H1 (cell line): ENCODE data around the gene NFAM1. TPM values are rescaled to one million over a fixed set of nuclear protein-coding genes. Genes with fewer than 3 reads are reported as not detected.

ENCODE experiments used
- CTCF ChIA-PET: fragments of 300-600 bp; sonication (Branson Sonifier 250); formaldehyde crosslinking; loops from one replicate; lab custom pipeline; 2021; ENCODE audit not compliant: partially characterized antibody; lab: Charles Lee
- POLR2A ChIA-PET: fragments of 300-600 bp; sonication (Branson Sonifier 250); formaldehyde crosslinking; loops from one replicate; lab custom pipeline; 2021; ENCODE audit warnings: inconsistent platforms; ENCODE audit not compliant: partially characterized antibody; lab: Charles Lee
- DNase-seq, 2 experiments: peaks; one replicate each; pipeline versions ENCODE4 v3.0.0 to v3.0.0-alpha.2; 2010 to 2022; ENCODE audit warnings: low spot score in 2 of 2, low read depth in 1 of 2, mixed read lengths in 1 of 2
- FAIRE-seq: peaks from 2 replicates; lab custom pipeline; 2011; peaks lifted over from hg19 to GRCh38; lab: Jason Lieb, UNC
- H2AFZ ChIP-seq: 2 replicates; pipeline ENCODE4 v1.8.1; 2012; ENCODE audit warnings: low read length, inconsistent platforms
- H2AK5ac ChIP-seq: 2 replicates; pipeline ENCODE4 v1.6.1; 2013; ENCODE audit warnings: low read depth, low read length
- H2BK120ac ChIP-seq: replicated peaks from 2 replicates; pipeline ENCODE3; 2013; ENCODE audit warnings: low read depth, low read length, inconsistent platforms
- H2BK12ac ChIP-seq: 2 replicates; pipeline ENCODE4 v1.6.1; 2013; ENCODE audit warnings: low read depth, low read length
- H2BK15ac ChIP-seq: 2 replicates; pipeline ENCODE4 v1.6.1; 2013; ENCODE audit warnings: low read length
- H2BK20ac ChIP-seq: 2 replicates; pipeline ENCODE4 v1.6.1; 2013; ENCODE audit warnings: low read length
- H2BK5ac ChIP-seq: 2 replicates; pipeline ENCODE4 v1.6.1; 2013; ENCODE audit warnings: low read depth, low read length
- H3K14ac ChIP-seq: 2 replicates; pipeline ENCODE4 v1.6.1; 2013; ENCODE audit warnings: inconsistent platforms; ENCODE audit not compliant: insufficient read length
- H3K18ac ChIP-seq: 2 replicates; pipeline ENCODE4 v1.6.1; 2013; ENCODE audit warnings: low read length; ENCODE audit errors: extremely low read depth
- H3K23ac ChIP-seq: 2 replicates; pipeline ENCODE4 v1.6.1; 2013; ENCODE audit warnings: inconsistent platforms; ENCODE audit not compliant: insufficient read length
- H3K23me2 ChIP-seq: 2 replicates; pipeline ENCODE4 v1.6.1; 2013; ENCODE audit warnings: low read depth, low read length
- H3K27ac ChIP-seq: 2 replicates; pipeline ENCODE4 v1.6.1; 2011; ENCODE audit warnings: low read depth, low read length, inconsistent platforms
- H3K27me3 ChIP-seq, 4 experiments: replicated peaks in 1 of 4; 1 replicate in 1 of 4; 2 replicates in 3 of 4; pipeline versions ENCODE4 v1.6.1 to v1.8.1; 2011 to 2013; ENCODE audit warnings: low read length in 3 of 4, mild to moderate bottlenecking in 3 of 4, inconsistent platforms in 2 of 4, mixed read lengths in 2 of 4, moderate library complexity in 1 of 4; ENCODE audit not compliant: control insufficient read depth in 3 of 4, insufficient read depth in 3 of 4; ENCODE audit errors: extremely low read depth in 1 of 4
- H3K36me3 ChIP-seq, 4 experiments: 2 replicates each; pipeline versions ENCODE4 v1.6.1 to v1.8.1; 2011 to 2013; ENCODE audit warnings: mild to moderate bottlenecking in 4 of 4, low read length in 3 of 4, moderate library complexity in 2 of 4, control low read depth in 1 of 4, inconsistent platforms in 1 of 4; ENCODE audit not compliant: insufficient read depth in 4 of 4, control insufficient read depth in 2 of 4
- H3K4ac ChIP-seq: replicated peaks from 2 replicates; pipeline ENCODE3; 2013; ENCODE audit warnings: low read length, low read depth, mixed read lengths, inconsistent platforms; ENCODE audit not compliant: insufficient read length
- H3K4me1 ChIP-seq, 4 experiments: replicated peaks in 1 of 4; 1 replicate in 1 of 4; 2 replicates in 3 of 4; pipeline versions ENCODE4 v1.6.1 to v1.8.1; 2011 to 2013; ENCODE audit warnings: low read length in 3 of 4, inconsistent platforms in 2 of 4, mixed read lengths in 1 of 4; ENCODE audit not compliant: insufficient read depth in 4 of 4, control insufficient read depth in 3 of 4
- H3K4me2 ChIP-seq, 2 experiments: 2 replicates each; pipeline versions ENCODE4 v1.6.1 to v1.8.1; 2011 to 2013; ENCODE audit warnings: low read depth in 2 of 2, low read length in 2 of 2, control low read depth in 1 of 2, inconsistent platforms in 1 of 2, mild to moderate bottlenecking in 1 of 2; ENCODE audit not compliant: insufficient read depth in 1 of 2
- H3K4me3 ChIP-seq, 4 experiments: fragments of 200-600, 300-600 bp in 1 of 4; sonication (generic), shearing (Covaris generic), sonication (Bioruptor Twin) in 1 of 4; 2 replicates each; pipeline versions ENCODE4 v1.5.1 to v1.8.1; 2011 to 2016; ENCODE audit warnings: low read length in 4 of 4, low read depth in 3 of 4, control low read depth in 2 of 4, inconsistent platforms in 2 of 4, mild to moderate bottlenecking in 2 of 4, mixed read lengths in 1 of 4, moderate library complexity in 1 of 4; ENCODE audit not compliant: insufficient read depth in 2 of 4; ENCODE audit errors: extremely low read depth in 1 of 4
- H3K56ac ChIP-seq: replicated peaks from 2 replicates; pipeline ENCODE3; 2013; ENCODE audit warnings: low read depth, mild to moderate bottlenecking, mixed read lengths, low read length, inconsistent platforms; ENCODE audit not compliant: insufficient read length
- H3K79me1 ChIP-seq: 2 replicates; pipeline ENCODE4 v1.6.1; 2013; ENCODE audit warnings: low read depth, low read length, control low read depth
- H3K79me2 ChIP-seq, 2 experiments: 2 replicates each; pipeline versions ENCODE4 v1.6.1 to v1.8.1; 2012 to 2013; ENCODE audit warnings: low read length in 2 of 2, mild to moderate bottlenecking in 2 of 2, inconsistent platforms in 1 of 2; ENCODE audit not compliant: insufficient read depth in 2 of 2, control insufficient read depth in 1 of 2
- H3K9ac ChIP-seq, 4 experiments: replicated peaks in 1 of 4; 1 replicate in 1 of 4; 2 replicates in 3 of 4; pipeline versions ENCODE4 v1.6.1 to v1.8.1; 2011 to 2013; ENCODE audit warnings: low read depth in 3 of 4, low read length in 3 of 4, control low read depth in 2 of 4, mild to moderate bottlenecking in 2 of 4, moderate library complexity in 2 of 4, inconsistent platforms in 1 of 4; ENCODE audit errors: extremely low read depth in 1 of 4
- H3K9me3 ChIP-seq, 2 experiments: 2 replicates each; pipeline versions ENCODE4 v1.6.1 to v1.8.1; 2012 to 2013; ENCODE audit warnings: mild to moderate bottlenecking in 2 of 2, moderate library complexity in 2 of 2, control low read depth in 1 of 2, inconsistent platforms in 1 of 2, low read depth in 1 of 2, low read length in 1 of 2, mixed read lengths in 1 of 2; ENCODE audit not compliant: insufficient read depth in 2 of 2
- H4K20me1 ChIP-seq, 2 experiments: replicated peaks in 1 of 2; 2 replicates each; pipeline versions ENCODE3 to v1.8.1; 2011 to 2013; ENCODE audit warnings: inconsistent platforms in 2 of 2, low read length in 2 of 2, mild to moderate bottlenecking in 1 of 2; ENCODE audit not compliant: insufficient read depth in 2 of 2, control insufficient read depth in 1 of 2
- H4K5ac ChIP-seq: 2 replicates; pipeline ENCODE4 v1.6.1; 2013; ENCODE audit warnings: low read length, low read depth, mixed read lengths, inconsistent platforms; ENCODE audit not compliant: insufficient read length
- H4K8ac ChIP-seq: 2 replicates; pipeline ENCODE4 v1.8.0; 2013; ENCODE audit warnings: mild to moderate bottlenecking, moderate library complexity, low read length, inconsistent platforms; ENCODE audit not compliant: insufficient read depth; ENCODE audit errors: extremely low read depth
- H4K91ac ChIP-seq: replicated peaks from 2 replicates; pipeline ENCODE3; 2013; ENCODE audit warnings: low read length, mixed read lengths, inconsistent platforms; ENCODE audit not compliant: insufficient read length
- E2F6 ChIP-seq: IDR thresholded peaks from 2 replicates; pipeline ENCODE4 v1.6.1; 2012; ENCODE audit warnings: inconsistent platforms
- EP300 ChIP-seq, 2 experiments: IDR thresholded peaks; 1 replicate in 1 of 2; 2 replicates in 1 of 2; pipeline ENCODE4 v1.6.1; 2011 to 2012; ENCODE audit warnings: low read depth in 2 of 2, low read length in 2 of 2, mild to moderate bottlenecking in 2 of 2, borderline replicate concordance in 1 of 2, inconsistent platforms in 1 of 2, moderate library complexity in 1 of 2
- EZH2 ChIP-seq: fragments of 200-600 bp; sonication (generic); IDR thresholded peaks from 2 replicates; pipeline ENCODE4 v1.7.1; 2012; ENCODE audit warnings: low read depth, mild to moderate bottlenecking, moderate library complexity, low read length, inconsistent platforms; ENCODE audit not compliant: severe bottlenecking
- HDAC6 ChIP-seq: IDR thresholded peaks from one replicate; pipeline ENCODE4 v1.7.1; 2012; ENCODE audit warnings: low read depth, mild to moderate bottlenecking, inconsistent platforms, low read length, moderate library complexity
- JUN ChIP-seq: IDR thresholded peaks from 2 replicates; pipeline ENCODE4 v1.6.1; 2011; ENCODE audit warnings: low read depth, mild to moderate bottlenecking, improper control_type of control experiment, low read length
- KDM1A ChIP-seq: fragments of 200-600, 300-600 bp; sonication (generic); IDR thresholded peaks from 2 replicates; pipeline ENCODE4 v1.7.1; 2016; ENCODE audit warnings: mild to moderate bottlenecking, low read length, borderline replicate concordance
- NRF1 ChIP-seq: IDR thresholded peaks from 2 replicates; pipeline ENCODE4 v1.6.1; 2011; ENCODE audit warnings: mild to moderate bottlenecking, low read depth, low read length, improper control_type of control experiment
- RAD21 ChIP-seq, 2 experiments: IDR thresholded peaks in 1 of 2; conservative IDR thresholded peaks in 1 of 2; 2 replicates each; pipeline ENCODE4 v1.6.1; 2011; ENCODE audit warnings: low read depth in 2 of 2, low read length in 2 of 2, improper control_type of control experiment in 1 of 2, inconsistent platforms in 1 of 2, mild to moderate bottlenecking in 1 of 2, moderate library complexity in 1 of 2
- SAP30 ChIP-seq: fragments of 300-600 bp; sonication (generic); IDR thresholded peaks from 2 replicates; pipeline ENCODE4 v1.7.1; 2012; ENCODE audit warnings: low read length, moderate library complexity, mild to moderate bottlenecking, inconsistent platforms; ENCODE audit not compliant: insufficient read depth, insufficient replicate concordance
- SP4 ChIP-seq: IDR thresholded peaks from 2 replicates; pipeline ENCODE4 v1.6.1; 2012; ENCODE audit warnings: low read length, inconsistent platforms
- WGBS, 2 experiments: shearing (Covaris generic) in 1 of 2; methylation state at CpG; one replicate each; pipeline versions ENCODE4 v1.1.6 to v1.1.7; 2013 to 2015; ENCODE audit warnings: low lambda C conversion rate in 2 of 2, mixed read lengths in 2 of 2, inconsistent platforms in 1 of 2, low coverage in 1 of 2, missing lambda C conversion rate in 1 of 2; ENCODE audit not compliant: insufficient replicate concordance in 2 of 2, insufficient coverage in 1 of 2, insufficient read length in 1 of 2; ENCODE audit errors: extremely low coverage in 1 of 2, missing lambda C conversion rate in 1 of 2; 5-methylcytosine and 5-hydroxymethylcytosine counted together
- polyA plus RNA-seq, 7 experiments: library from polyadenylated mRNA; depleted of rRNA in 3 of 7; stranded (reverse) in 5 of 7; unstranded in 2 of 7; fragments of >200 nt in 5 of 7; fragments of 200-250 nt in 2 of 7; gene quantifications; 1 replicate in 5 of 7; 2 replicates in 1 of 7; 4 replicates in 1 of 7; pipeline versions ENCODE4 v1.2.1 to v1.2.3, GENCODE V29; 2011 to 2013; ENCODE audit warnings: missing spikeins in 2 of 7, mixed read lengths in 2 of 7
- total RNA-seq: library from RNA; stranded (reverse); fragmentation: NEBNext Ultra II Directional; extraction: Animal tissue kit (Norgen Biotek cat#: 25700); gene quantifications from 2 replicates; pipeline ENCODE4 v1.2.1, GENCODE V29; 2021

The NFAM1 gene
- total and polyA plus RNA-seq, 2 of the 8 experiments (the other 6 are each of a cell fraction or from before 2014, with no cell fraction given) = 0.62 to 0.73 TPM

DNA sequence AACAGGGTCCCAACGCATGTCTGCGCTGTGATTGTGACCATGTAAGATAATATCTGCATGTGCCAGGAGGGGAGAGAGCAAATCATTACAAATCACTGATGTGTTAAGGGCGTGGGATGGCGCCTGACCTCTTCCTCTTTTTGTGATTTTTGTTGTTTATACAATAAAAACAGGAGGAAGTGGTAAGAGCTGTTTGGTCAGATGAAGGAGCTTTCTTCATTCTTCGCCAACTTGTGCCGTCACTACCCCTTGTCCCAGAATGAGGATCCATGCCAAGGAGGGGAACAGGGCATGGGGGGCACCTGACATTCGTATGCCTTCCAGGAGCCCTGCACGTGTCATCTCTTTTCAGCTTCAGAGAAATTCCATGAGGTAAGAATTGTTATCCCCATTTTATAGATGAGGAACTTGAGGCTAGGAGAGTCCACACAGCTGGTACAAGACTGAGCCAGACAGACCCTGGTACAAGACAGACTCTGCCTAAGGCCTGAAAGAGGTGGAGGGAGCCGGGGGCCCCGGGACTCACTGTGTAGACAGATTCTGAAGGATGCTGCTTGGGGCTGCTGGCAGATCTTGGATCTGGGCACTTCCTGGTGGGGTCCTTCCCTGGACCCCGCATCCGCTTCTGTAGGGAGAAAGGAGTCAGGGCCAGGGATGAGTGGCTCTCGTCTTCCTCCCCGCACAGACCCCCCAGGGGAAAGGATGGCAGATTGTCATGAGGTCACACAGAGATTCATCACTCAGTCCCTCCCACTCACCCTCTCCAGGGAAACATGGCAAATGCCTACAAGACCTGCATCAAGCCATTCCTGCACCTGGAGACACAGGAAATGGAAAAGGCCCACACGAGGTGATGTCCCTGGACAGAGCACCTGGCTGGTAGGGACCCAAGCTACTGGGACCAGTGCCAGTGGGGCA is 34.6 kb downstream of the NFAM1 start:
- Histone ChIP-seq H4K91ac (no peak overlapping the region), H3K9ac (no peak overlapping the region), H3K23me2 (no peaks in the 10 kb centered on the region), H4K20me1 (no peaks in the 10 kb centered on the region), H2BK5ac (no peak overlapping the region), H2AFZ (no peak overlapping the region), H3K4ac (no peak overlapping the region), H2BK20ac (no peak overlapping the region), H3K4me2 (no peak overlapping the region), H3K23ac (no peak overlapping the region), H3K79me1 (no peaks in the 10 kb centered on the region), H3K27me3 (no peaks in the 10 kb centered on the region), H3K14ac (no peak overlapping the region), H3K36me3 (no peaks in the 10 kb centered on the region), H2AK5ac (no peak overlapping the region), H2BK12ac (no peak overlapping the region), H2BK15ac (peak overlapping the region; percentile 46; the same call in 1 of the 2 replicates), H3K56ac (no peak overlapping the region), H3K4me1 (peaks cover 0 to 7% (median 3%) of the 10 kb centered on the region in 4 experiments; a peak in 4 of 7 replicates), H3K18ac (no peak overlapping the region), H3K79me2 (no peaks in the 10 kb centered on the region), H4K8ac (no peak overlapping the region), H3K9me3 (no peaks in the 10 kb centered on the region), H2BK120ac (no peak overlapping the region), H4K5ac (no peak overlapping the region), H3K27ac (no peak overlapping the region), H3K4me3 (no peak overlapping the region)
- DNase-seq (no peak), FAIRE-seq (no peak)
- CTCF ChIA-PET = interaction anchor here (0.9 to 2.0 kb wide), 7 partner anchors 10 to 102 kb away, joined by 3 to 7 read pairs (median 3); partner anchors contain the start of gene NFAM1
- POLR2A ChIA-PET = interaction anchor here (1.1 to 2.3 kb wide), 3 partner anchors 23 to 29 kb away, joined by 3 to 5 read pairs (median 4); no protein-coding TSS in a partner anchor
- 82% methylated on average over 15 of the region's 15 CpGs; no CpG with 5 or more reads in 1 of the 2 experiments for whole genome bisulfite sequencing, 2 experiments
- TF ChIP-seq EZH2 (no peak), RAD21 (IDR thresholded peaks at IDR 0.05 in 1 of 2, conservative IDR thresholded peaks at IDR 0.05 in 1 of 2; ENCODE audit: low read depth in 2 of 2, low read length in 2 of 2) (no peak), E2F6 (no peak), NRF1 (no peak), JUN (no peak), HDAC6 (no peak), EP300 (IDR thresholded peaks at IDR 0.05; ENCODE audit: borderline replicate concordance in 1 of 2, low read depth in 2 of 2, low read length in 2 of 2) (no peak), SAP30 (no peak), KDM1A (no peak), SP4 (no peak)
